GM12872 (cell line): ENCODE data around the gene MS4A7.

Source experiments
- CTCF ChIP-seq: IDR thresholded peaks from 3 replicates; pipeline ENCODE4 v1.5.1; 2011; ENCODE audit warnings: low read depth, mild to moderate bottlenecking, low read length, moderate library complexity; ENCODE audit not compliant: insufficient read depth

MS4A7 gene

DNA sequence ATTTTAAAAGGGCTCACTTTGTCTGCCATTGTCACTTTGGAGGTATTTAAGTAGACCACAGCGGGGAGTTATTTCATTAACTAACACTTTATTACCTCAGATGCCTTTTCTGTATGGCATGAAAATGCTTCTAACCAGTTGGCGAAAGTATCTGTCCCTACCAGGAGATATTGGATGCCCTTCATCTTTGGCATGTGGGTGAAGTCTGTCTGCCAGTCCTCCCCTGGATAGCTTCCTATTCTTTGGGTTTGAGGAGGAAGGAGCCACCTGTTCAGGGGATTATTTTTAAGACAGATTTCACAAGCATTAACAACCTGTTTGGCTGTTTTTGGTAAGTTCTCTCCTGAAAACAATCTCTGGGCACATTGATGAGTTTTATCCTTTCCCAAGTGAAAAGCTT, 34.2 kb upstream of the MS4A7 start:
- no peak for TF ChIP-seq CTCF

GRCh38 chr11:60345489-60345888, 32.8 kb upstream of the MS4A7 start:
- peak; percentile 71 for TF ChIP-seq CTCF

GRCh38 chr11:60347084-60347797, 31.1 kb upstream of the MS4A7 start:
- TF ChIP-seq CTCF, result no peak

- TF ChIP-seq CTCF, result peak; percentile 44; the same call in 2 of the 3 replicates
Measured at GRCh38 chr11:60348116-60348515, 30.2 kb upstream of the MS4A7 start.

GRCh38 chr11:60349990-60350389, 28.3 kb upstream of the MS4A7 start:
- TF ChIP-seq CTCF, result no peak

GRCh38 chr11:60357771-60358170, 20.6 kb upstream of the MS4A7 start:
- TF ChIP-seq CTCF, result no peak

- TF ChIP-seq CTCF, result no peak
Measured at GRCh38 chr11:60360621-60361020, 17.7 kb upstream of the MS4A7 start.
